ENCODE measurements around the gene IL36G.

GRCh38 chr2:112977559-112978056 lies at the start of gene IL36G:
- TF ChIP-seq HINFP (tag; conservative IDR thresholded peaks at IDR 0.05; ENCODE audit: low read depth), result no peak
- TF ChIP-seq NR2F6 (CRISPR knock-in tag; IDR thresholded peaks at IDR 0.05), result no peak
- TF ChIP-seq SMAD4 (CRISPR knock-in tag; conservative IDR thresholded peaks at IDR 0.05), result no peak
- TF ChIP-seq POLR2AphosphoS5 (IDR thresholded peaks at IDR 0.05; ENCODE audit: control insufficient read depth, insufficient read depth, low read depth, low read length), result no peak
- no peak for TF ChIP-seq RCOR1 (IDR thresholded peaks at IDR 0.05; ENCODE audit: borderline replicate concordance in 1 of 2, low read depth in 2 of 2, low read length in 2 of 2)
- no peak for TF ChIP-seq MYC (IDR thresholded peaks at IDR 0.05; ENCODE audit: low read depth, low read length)
- no peak for TF ChIP-seq MYC (CRISPR knock-in tag; IDR thresholded peaks at IDR 0.05; ENCODE audit: borderline replicate concordance, low read depth)
- no peak for TF ChIP-seq SMC3 (conservative IDR thresholded peaks at IDR 0.05; ENCODE audit: insufficient read depth, low read depth, low read length)

Data from K562 (cell line).